OCI-LY3 (cell line): Measurements from ENCODE around the gene AFAP1.
"Not testable (repeated sequence)": the region's sequence is repeated elsewhere in the genome, so short reads cannot be mapped to it uniquely, and the experiment has no call there.

ENCODE experiments used
- H2AFZ ChIP-seq: fragments of 200-600, 300-600 bp; shearing (Covaris generic); 2 replicates; pipeline ENCODE4 v1.6.0; 2014; ENCODE audit warnings: antibody characterized with exemption, low read depth, low read length
- H3K27ac ChIP-seq: fragments of 200-600, 300-600 bp; sonication (generic); 2 replicates; pipeline ENCODE4 v1.5.1; 2014; ENCODE audit warnings: mild to moderate bottlenecking, low read length, moderate library complexity, mixed read lengths
- H3K27me3 ChIP-seq: fragments of 200-600, 300-600 bp; sonication (generic); 2 replicates; pipeline ENCODE4 v1.6.1; 2014; ENCODE audit warnings: low read depth, low read length, mixed read lengths
- H3K36me3 ChIP-seq: fragments of 200-600, 300-600 bp; sonication (generic); replicated peaks from 2 replicates; pipeline ENCODE3; 2014; ENCODE audit warnings: low read depth, low read length, mixed read lengths
- H3K4me1 ChIP-seq: fragments of 300-600, 200-600 bp; sonication (generic); 2 replicates; pipeline ENCODE4 v1.6.1; 2014; ENCODE audit warnings: low read length, mixed read lengths
- H3K4me2 ChIP-seq: fragments of 200-600, 300-600 bp; sonication (generic); 2 replicates; pipeline ENCODE4 v1.6.1; 2014; ENCODE audit warnings: low read length, mixed read lengths
- H3K4me3 ChIP-seq: fragments of 300-600, 200-600 bp; sonication (generic); 2 replicates; pipeline ENCODE4 v1.5.1; 2014; ENCODE audit warnings: antibody characterized with exemption, mild to moderate bottlenecking, low read length, moderate library complexity
- H3K79me2 ChIP-seq: fragments of 300-600, 200-600 bp; shearing (Covaris generic); 2 replicates; pipeline ENCODE4 v1.6.1; 2014; ENCODE audit warnings: mild to moderate bottlenecking, low read length, mixed read lengths
- H3K9ac ChIP-seq: fragments of 300-600, 200-600 bp; shearing (Covaris generic); 2 replicates; pipeline ENCODE4 v1.6.0; 2014; ENCODE audit warnings: mild to moderate bottlenecking, low read length, moderate library complexity
- H3K9me3 ChIP-seq: fragments of 200-600, 300-600 bp; shearing (Covaris generic); 2 replicates; pipeline ENCODE4 v1.6.1; 2014; ENCODE audit warnings: low read length, mixed read lengths; ENCODE audit not compliant: insufficient read depth
- H4K20me1 ChIP-seq: fragments of 200-600, 300-600 bp; sonication (generic); 2 replicates; pipeline ENCODE4 v1.6.1; 2016; ENCODE audit warnings: low read length, mixed read lengths; ENCODE audit not compliant: insufficient read depth
- EZH2phosphoT487 ChIP-seq: fragments of 200-600 bp; shearing (Covaris generic); IDR thresholded peaks from 2 replicates; pipeline ENCODE4 v1.6.1; 2018; ENCODE audit warnings: antibody characterized with exemption, mixed run types, low read depth
- TF ChIP-seq, protein P1 (sequence below): fragments of 200-600, 300-600 bp; sonication (generic); IDR thresholded peaks from 2 replicates; pipeline ENCODE4 v1.5.1; 2014; ENCODE audit warnings: antibody characterized with exemption, low read length, low read depth

AFAP1 gene

DNA sequence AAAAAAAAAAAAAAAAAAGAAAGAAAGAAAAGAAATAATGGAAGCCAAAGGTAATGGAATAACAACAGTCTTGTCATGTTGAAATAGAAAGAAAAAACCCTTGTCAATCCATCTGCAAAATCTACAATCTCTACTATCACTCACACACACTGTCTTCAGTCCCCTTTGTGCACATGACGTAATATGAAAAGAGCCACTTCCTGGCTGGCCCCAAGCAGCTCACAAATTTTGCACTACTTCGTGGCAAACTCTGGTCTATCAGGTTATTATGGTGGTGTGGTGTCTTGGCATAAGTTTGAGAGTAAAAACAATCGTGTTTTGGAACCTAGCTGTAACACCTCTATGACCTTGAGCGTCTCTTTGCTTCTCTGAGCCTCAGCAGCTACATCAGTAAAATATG is 8.3 kb upstream of the AFAP1 start:
- TF ChIP-seq EZH2phosphoT487 = no peak
- TF ChIP-seq, protein P1, sequence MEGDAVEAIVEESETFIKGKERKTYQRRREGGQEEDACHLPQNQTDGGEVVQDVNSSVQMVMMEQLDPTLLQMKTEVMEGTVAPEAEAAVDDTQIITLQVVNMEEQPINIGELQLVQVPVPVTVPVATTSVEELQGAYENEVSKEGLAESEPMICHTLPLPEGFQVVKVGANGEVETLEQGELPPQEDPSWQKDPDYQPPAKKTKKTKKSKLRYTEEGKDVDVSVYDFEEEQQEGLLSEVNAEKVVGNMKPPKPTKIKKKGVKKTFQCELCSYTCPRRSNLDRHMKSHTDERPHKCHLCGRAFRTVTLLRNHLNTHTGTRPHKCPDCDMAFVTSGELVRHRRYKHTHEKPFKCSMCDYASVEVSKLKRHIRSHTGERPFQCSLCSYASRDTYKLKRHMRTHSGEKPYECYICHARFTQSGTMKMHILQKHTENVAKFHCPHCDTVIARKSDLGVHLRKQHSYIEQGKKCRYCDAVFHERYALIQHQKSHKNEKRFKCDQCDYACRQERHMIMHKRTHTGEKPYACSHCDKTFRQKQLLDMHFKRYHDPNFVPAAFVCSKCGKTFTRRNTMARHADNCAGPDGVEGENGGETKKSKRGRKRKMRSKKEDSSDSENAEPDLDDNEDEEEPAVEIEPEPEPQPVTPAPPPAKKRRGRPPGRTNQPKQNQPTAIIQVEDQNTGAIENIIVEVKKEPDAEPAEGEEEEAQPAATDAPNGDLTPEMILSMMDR = no peak
- Histone ChIP-seq H3K4me2 (no peak overlapping the region), H3K27ac (no peak overlapping the region)

DNA sequence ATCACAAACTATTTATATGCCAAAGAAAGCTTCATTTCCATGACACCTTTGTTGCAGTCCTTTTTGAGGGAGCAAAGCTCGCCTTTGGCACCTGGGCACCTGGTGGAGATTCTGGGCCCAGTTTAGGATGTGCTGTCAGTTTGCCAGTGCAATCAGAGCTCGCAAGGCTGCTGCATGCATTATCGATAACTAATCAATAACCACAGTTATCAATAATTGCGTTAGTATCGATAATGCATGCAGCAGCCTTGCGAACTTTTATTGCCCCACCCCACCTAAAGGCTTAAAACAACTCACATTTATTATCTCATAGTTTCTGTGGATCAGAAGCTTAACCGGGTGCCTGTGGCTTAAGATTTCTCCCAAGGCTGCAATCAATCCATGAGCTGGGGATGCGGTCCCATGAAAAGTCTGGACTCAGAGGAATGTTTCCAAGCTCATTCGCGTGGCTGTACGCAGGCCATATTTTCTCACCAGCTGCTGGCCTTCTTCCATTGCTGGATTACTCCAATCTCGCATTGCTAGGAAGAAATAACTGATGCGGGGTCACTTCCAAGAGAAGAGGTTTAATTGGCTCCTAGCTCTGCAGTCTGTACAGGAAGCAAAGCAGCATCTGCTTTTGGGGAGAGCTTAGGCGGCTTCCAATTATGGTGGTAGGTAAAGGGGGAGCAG is 6.2 kb upstream of the AFAP1 start:
- no peak overlapping the region for H2AFZ ChIP-seq
- no peaks in the 10 kb centered on the region for H3K9me3 ChIP-seq
- no peak overlapping the region for H3K27ac ChIP-seq
- no peak overlapping the region for H3K4me3 ChIP-seq
- no peaks in the 10 kb centered on the region for H4K20me1 ChIP-seq
- no peak overlapping the region for H3K9ac ChIP-seq
- H3K27me3 ChIP-seq = no peaks in the 10 kb centered on the region
- H3K36me3 ChIP-seq = no peaks in the 10 kb centered on the region
- H3K4me2 ChIP-seq = no peak overlapping the region
- H3K4me1 ChIP-seq = no peaks in the 10 kb centered on the region
- no peaks in the 10 kb centered on the region for H3K79me2 ChIP-seq
- no peak for TF ChIP-seq EZH2phosphoT487
- TF ChIP-seq, protein P1 = no peak

More for the DNA sequence above, 8.3 kb upstream of the AFAP1 start:
- no peak overlapping the region for H3K4me3 ChIP-seq
- H3K79me2 ChIP-seq = no peaks in the 10 kb centered on the region
- H3K27me3 ChIP-seq = no peaks in the 10 kb centered on the region
- no peaks in the 10 kb centered on the region for H3K36me3 ChIP-seq
- H2AFZ ChIP-seq = no peak overlapping the region
- no peak overlapping the region for H3K9ac ChIP-seq
- H3K4me1 ChIP-seq = no peaks in the 10 kb centered on the region
- no peaks in the 10 kb centered on the region for H3K9me3 ChIP-seq
- no peaks in the 10 kb centered on the region for H4K20me1 ChIP-seq

DNA sequence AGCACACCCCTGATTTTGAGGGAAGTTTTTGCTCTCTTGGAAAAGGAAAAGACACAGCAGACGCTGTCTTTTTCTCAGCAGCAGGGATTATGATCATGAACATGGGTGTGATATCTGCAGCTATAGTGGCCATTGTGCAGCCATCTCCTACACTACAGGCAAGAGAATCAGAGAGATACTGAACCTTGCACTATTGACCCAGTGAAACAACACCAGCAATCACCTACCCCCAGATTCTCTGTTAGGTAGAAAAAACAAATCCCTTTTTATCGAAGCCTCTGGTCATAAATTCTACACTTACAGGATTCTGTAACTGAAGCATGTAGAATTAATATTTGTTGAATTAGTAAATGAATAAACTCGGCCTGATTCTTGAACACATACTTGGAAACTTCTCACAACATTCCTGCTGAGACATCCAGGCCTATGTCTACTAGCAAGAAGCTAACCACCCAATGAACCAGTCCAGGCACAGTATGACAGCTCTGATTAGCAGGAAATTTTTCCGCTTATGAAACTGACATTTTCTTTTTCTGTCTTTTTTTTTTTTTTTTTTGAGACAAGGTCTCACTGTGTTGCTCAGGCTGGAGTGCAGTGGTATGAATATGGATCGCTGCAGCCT is 5.0 kb upstream of the AFAP1 start:
- TF ChIP-seq, protein P1 = no peak
- TF ChIP-seq EZH2phosphoT487 = no peak
- H2AFZ ChIP-seq = no peak overlapping the region
- H3K36me3 ChIP-seq = no peaks in the 10 kb centered on the region
- no peak overlapping the region for H3K9ac ChIP-seq
- H3K27ac ChIP-seq = no peak overlapping the region
- no peaks in the 10 kb centered on the region for H3K9me3 ChIP-seq
- H3K4me1 ChIP-seq = no peaks in the 10 kb centered on the region
- H3K4me2 ChIP-seq = no peak overlapping the region
- H3K27me3 ChIP-seq = no peaks in the 10 kb centered on the region
- H3K4me3 ChIP-seq = no peak overlapping the region
- H3K79me2 ChIP-seq = no peaks in the 10 kb centered on the region
- H4K20me1 ChIP-seq = no peaks in the 10 kb centered on the region

DNA sequence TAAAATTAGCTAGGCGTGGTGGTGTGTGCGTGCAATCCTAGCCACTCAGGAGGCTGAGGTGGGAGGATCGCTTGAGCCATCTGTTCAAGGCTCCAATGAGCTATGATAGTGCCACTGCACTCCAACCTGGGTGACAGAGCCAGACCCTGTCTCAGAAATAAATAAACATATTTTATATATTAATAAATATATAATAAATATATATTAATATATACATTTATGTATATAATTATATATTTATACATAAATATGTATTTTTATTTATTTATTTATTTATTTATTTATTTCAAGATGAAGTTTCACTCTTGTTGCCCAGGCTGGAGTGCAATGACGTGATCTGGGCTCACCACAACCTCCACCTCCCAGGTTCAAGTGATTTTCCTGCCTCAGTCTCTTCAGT is 4.0 kb upstream of the AFAP1 start:
- not testable (repeated sequence) for H3K4me1 ChIP-seq, H3K27me3 ChIP-seq, H2AFZ ChIP-seq, H3K27ac ChIP-seq, H3K36me3 ChIP-seq, H3K79me2 ChIP-seq, H4K20me1 ChIP-seq, H3K4me2 ChIP-seq, H3K9ac ChIP-seq, H3K9me3 ChIP-seq, H3K4me3 ChIP-seq
